Mesenchymal stem cell (in vitro differentiated cells and primary cell): ENCODE data around the gene HDAC3.

Experiments
- DNase-seq: peaks from one replicate; pipeline ENCODE4 v3.0.0-alpha.2; 2013
- H2AFZ ChIP-seq: one replicate; pipeline ENCODE4 v1.6.1; 2013; ENCODE audit warnings: low read depth, mild to moderate bottlenecking, control low read depth, inconsistent platforms, low read length, moderate library complexity
- H2AK5ac ChIP-seq: 2 replicates; pipeline ENCODE4 v1.6.1; 2013; ENCODE audit warnings: low read length, moderate library complexity, mild to moderate bottlenecking, inconsistent platforms; ENCODE audit not compliant: severe bottlenecking
- H2BK120ac ChIP-seq: one replicate; pipeline ENCODE4 v1.6.1; 2013; ENCODE audit warnings: low read depth, mild to moderate bottlenecking, inconsistent platforms, low read length, moderate library complexity
- H2BK12ac ChIP-seq, 2 experiments: one replicate each; pipeline ENCODE4 v1.6.1; 2013; ENCODE audit warnings: inconsistent platforms in 2 of 2, low read length in 2 of 2, mild to moderate bottlenecking in 2 of 2, moderate library complexity in 2 of 2, control low read depth in 1 of 2
- H2BK15ac ChIP-seq: one replicate; pipeline ENCODE4 v1.6.1; 2013; ENCODE audit warnings: mild to moderate bottlenecking, low read depth, inconsistent platforms; ENCODE audit not compliant: poor library complexity, severe bottlenecking
- H2BK5ac ChIP-seq: 2 replicates; pipeline ENCODE4 v1.6.1; 2013; ENCODE audit warnings: low read depth, mild to moderate bottlenecking, low read length, control low read depth, inconsistent platforms; ENCODE audit not compliant: poor library complexity, severe bottlenecking
- H3K14ac ChIP-seq, 2 experiments: one replicate each; pipeline ENCODE4 v1.6.1; 2013; ENCODE audit warnings: inconsistent platforms in 2 of 2, low read length in 2 of 2, control low read depth in 1 of 2, mild to moderate bottlenecking in 1 of 2, moderate library complexity in 1 of 2
- H3K18ac ChIP-seq, 2 experiments: one replicate each; pipeline ENCODE4 v1.6.1; 2013; ENCODE audit warnings: inconsistent platforms in 2 of 2, low read length in 2 of 2, control low read depth in 1 of 2, low read depth in 1 of 2, mild to moderate bottlenecking in 1 of 2
- H3K23ac ChIP-seq, 2 experiments: one replicate each; pipeline ENCODE4 v1.6.1; 2013; ENCODE audit warnings: inconsistent platforms in 2 of 2, low read length in 2 of 2, mild to moderate bottlenecking in 2 of 2, moderate library complexity in 2 of 2, control low read depth in 1 of 2
- H3K27ac ChIP-seq: 2 replicates; pipeline ENCODE4 v1.5.1; 2013; ENCODE audit warnings: mild to moderate bottlenecking, moderate library complexity, low read length, control low read depth, inconsistent platforms; ENCODE audit not compliant: poor library complexity, severe bottlenecking
- H3K27me3 ChIP-seq, 2 experiments: 2 replicates each; pipeline versions ENCODE4 v1.6.1 to v1.7.0; 2013; ENCODE audit warnings: low read length in 2 of 2, mild to moderate bottlenecking in 2 of 2, moderate library complexity in 2 of 2, control low read depth in 1 of 2, inconsistent platforms in 1 of 2; ENCODE audit not compliant: control insufficient read depth in 1 of 2, insufficient read depth in 1 of 2
- H3K36me3 ChIP-seq, 2 experiments: 2 replicates each; pipeline versions ENCODE4 v1.6.1 to v1.7.0; 2013; ENCODE audit warnings: low read length in 2 of 2, control low read depth in 1 of 2, inconsistent platforms in 1 of 2, low read depth in 1 of 2, mild to moderate bottlenecking in 1 of 2; ENCODE audit not compliant: insufficient read depth in 2 of 2, control insufficient read depth in 1 of 2
- H3K4ac ChIP-seq, 2 experiments: one replicate each; pipeline ENCODE4 v1.6.1; 2013; ENCODE audit warnings: inconsistent platforms in 2 of 2, low read length in 2 of 2, mild to moderate bottlenecking in 2 of 2, moderate library complexity in 2 of 2, control low read depth in 1 of 2, low read depth in 1 of 2
- H3K4me1 ChIP-seq: 2 replicates; pipeline ENCODE4 v1.6.1; 2013; ENCODE audit warnings: low read depth, low read length, control low read depth; ENCODE audit not compliant: control insufficient read depth, insufficient read depth
- H3K4me2 ChIP-seq: 2 replicates; pipeline ENCODE4 v1.6.1; 2013; ENCODE audit warnings: low read length, mild to moderate bottlenecking, inconsistent platforms; ENCODE audit not compliant: poor library complexity, severe bottlenecking
- H3K4me3 ChIP-seq, 2 experiments: 2 replicates each; pipeline versions ENCODE4 v1.5.1 to v1.7.0; 2013; ENCODE audit warnings: low read length in 2 of 2, mild to moderate bottlenecking in 2 of 2, control low read depth in 1 of 2, low read depth in 1 of 2; ENCODE audit not compliant: insufficient read depth in 1 of 2
- H3K79me1 ChIP-seq: replicated peaks from 2 replicates; pipeline ENCODE4 v1.6.1; 2013; ENCODE audit warnings: mild to moderate bottlenecking, control low read depth, low read length, inconsistent platforms; ENCODE audit not compliant: poor library complexity, severe bottlenecking
- H3K9ac ChIP-seq: 2 replicates; pipeline ENCODE4 v1.7.0; 2013; ENCODE audit warnings: mild to moderate bottlenecking, low read length, moderate library complexity
- H3K9me3 ChIP-seq: 2 replicates; pipeline ENCODE4 v1.7.0; 2013; ENCODE audit warnings: mild to moderate bottlenecking, low read length; ENCODE audit not compliant: control insufficient read depth
- H4K8ac ChIP-seq: one replicate; pipeline ENCODE4 v1.6.1; 2013; ENCODE audit warnings: inconsistent platforms, mild to moderate bottlenecking, low read length, moderate library complexity
- H4K91ac ChIP-seq: one replicate; pipeline ENCODE4 v1.6.1; 2013; ENCODE audit warnings: mild to moderate bottlenecking, low read length, inconsistent platforms
- WGBS: methylation state at CpG from one replicate; pipeline ENCODE4 v1.1.7; 2013; ENCODE audit warnings: mixed read lengths; 5-methylcytosine and 5-hydroxymethylcytosine counted together

Gene HDAC3

DNA sequence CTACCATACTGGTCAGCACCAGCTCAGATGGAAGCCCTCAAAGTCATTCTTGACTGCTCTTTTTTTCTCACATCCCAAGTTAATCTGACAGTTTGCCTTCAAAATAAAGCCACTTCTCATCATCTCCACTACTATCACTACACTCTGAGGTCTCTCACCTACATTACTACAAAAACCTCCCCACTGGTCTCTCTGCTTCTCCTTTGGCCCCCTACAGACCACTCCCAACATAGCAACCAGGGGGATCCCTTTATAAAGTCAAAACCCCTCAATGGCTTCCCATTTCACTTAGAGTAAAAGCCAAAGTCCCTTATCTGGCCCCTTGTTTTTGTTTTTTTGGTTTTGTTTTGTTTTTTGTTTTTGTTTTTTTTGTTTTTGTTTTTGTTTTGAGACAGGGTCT, 40.8 kb upstream of the HDAC3 start:
- no peaks in the 10 kb centered on the region for H3K9me3 ChIP-seq
- no peak overlapping the region for H4K91ac ChIP-seq
- DNase-seq, result no peak

DNA sequence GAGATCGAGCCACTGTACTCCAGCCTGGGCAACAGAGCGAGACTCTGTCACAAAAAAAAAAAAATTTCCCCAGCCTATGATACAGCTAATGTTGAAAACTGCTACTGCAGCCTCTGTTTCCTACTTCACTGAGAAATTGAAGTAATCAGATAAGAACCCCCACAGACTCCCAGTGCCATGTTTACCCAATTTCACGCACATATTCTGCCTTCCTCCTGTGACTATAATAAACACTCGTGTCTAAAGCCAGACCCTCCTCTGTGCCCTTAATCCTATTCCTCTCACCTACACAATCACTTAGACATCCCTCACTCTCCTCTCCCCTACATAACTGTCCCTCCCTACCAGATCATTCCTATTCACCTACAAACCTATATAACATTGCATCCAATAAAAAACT, 39.0 kb upstream of the HDAC3 start:
- Histone ChIP-seq H4K8ac (no peak overlapping the region), H3K4me1 (peaks cover 9% of the 10 kb centered on the region), H3K79me1 (peaks cover 17% of the 10 kb centered on the region), H2AK5ac (no peak overlapping the region), H3K4ac (no peak overlapping the region), H3K36me3 (peaks cover 39 to 51% of the 10 kb centered on the region in 2 experiments), H3K9ac (no peak overlapping the region), H3K18ac (no peak overlapping the region), H2AFZ (no peak overlapping the region), H3K14ac (no peak overlapping the region), H2BK120ac (no peak overlapping the region), H4K91ac (no peak overlapping the region), H3K27me3 (no peaks in the 10 kb centered on the region), H2BK5ac (no peak overlapping the region), H3K9me3 (no peaks in the 10 kb centered on the region), H3K23ac (no peak overlapping the region), H3K4me3 (no peak overlapping the region), H3K4me2 (no peak overlapping the region), H2BK15ac (no peak overlapping the region), H3K27ac (no peak overlapping the region), H2BK12ac (no peak overlapping the region)
- 98% methylated on average over 4 of the region's 4 CpGs for WGBS
- no peak for DNase-seq

More for the DNA sequence above, 40.8 kb upstream of the HDAC3 start:
- no peak overlapping the region for H4K8ac ChIP-seq
- no peak overlapping the region for H2AFZ ChIP-seq
- no peak overlapping the region for H3K4me2 ChIP-seq
- no peak overlapping the region for H3K23ac ChIP-seq
- H3K4me1 ChIP-seq, result peaks cover 27% of the 10 kb centered on the region
- H3K9ac ChIP-seq, result no peak overlapping the region
- H2BK120ac ChIP-seq, result no peak overlapping the region
- H2BK15ac ChIP-seq, result no peak overlapping the region
- H2BK12ac ChIP-seq, result no peak overlapping the region
- H3K14ac ChIP-seq, result no peak overlapping the region
- no peak overlapping the region for H3K27ac ChIP-seq
- peaks cover 27 to 33% of the 10 kb centered on the region in 2 experiments for H3K36me3 ChIP-seq
- peaks cover 17% of the 10 kb centered on the region for H3K79me1 ChIP-seq
- no peak overlapping the region for H2AK5ac ChIP-seq
- no peak overlapping the region for H3K4me3 ChIP-seq
- H3K18ac ChIP-seq, result no peak overlapping the region
- no peak overlapping the region for H2BK5ac ChIP-seq
- H3K27me3 ChIP-seq, result no peaks in the 10 kb centered on the region
- no peak overlapping the region for H3K4ac ChIP-seq

DNA sequence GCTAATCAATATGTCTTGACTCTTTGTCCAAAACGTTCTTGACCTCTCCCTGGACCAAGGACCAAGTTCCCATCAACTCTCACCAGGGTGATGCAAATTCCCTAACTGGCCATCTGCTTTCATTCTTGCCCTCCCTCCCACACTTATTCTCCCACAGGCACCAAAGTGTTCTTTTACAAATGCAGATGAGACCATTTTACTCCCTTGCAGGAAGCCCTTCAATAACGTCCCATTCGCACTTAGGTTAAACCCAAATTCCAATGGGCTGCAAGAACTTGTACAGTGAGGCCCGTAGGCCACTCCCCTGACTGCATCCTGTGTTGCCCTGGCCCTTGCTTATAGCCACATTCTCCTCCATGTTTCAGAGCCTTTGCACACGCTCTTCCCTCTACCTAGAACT, 38.1 kb upstream of the HDAC3 start:
- H4K8ac ChIP-seq, result no peak overlapping the region
- no peak overlapping the region for H2AK5ac ChIP-seq
- H2BK15ac ChIP-seq, result no peak overlapping the region
- no peak overlapping the region for H2BK12ac ChIP-seq
- no peak overlapping the region for H3K4me2 ChIP-seq
- WGBS, result 68% methylated on average over 5 of the region's 5 CpGs
- H2BK120ac ChIP-seq, result no peak overlapping the region
- no peak overlapping the region for H3K9ac ChIP-seq
- H3K4ac ChIP-seq, result no peak overlapping the region
- no peak overlapping the region for H3K4me3 ChIP-seq
- peaks cover 10% of the 10 kb centered on the region for H3K79me1 ChIP-seq
- H2AFZ ChIP-seq, result no peak overlapping the region
- H4K91ac ChIP-seq, result no peak overlapping the region
- DNase-seq, result no peak
- H2BK5ac ChIP-seq, result no peak overlapping the region
- H3K14ac ChIP-seq, result no peak overlapping the region
- no peak overlapping the region for H3K23ac ChIP-seq
- no peak overlapping the region for H3K18ac ChIP-seq
- H3K4me1 ChIP-seq, result no peaks in the 10 kb centered on the region
- no peaks in the 10 kb centered on the region for H3K27me3 ChIP-seq
- H3K9me3 ChIP-seq, result no peaks in the 10 kb centered on the region
- peaks cover 39 to 53% of the 10 kb centered on the region in 2 experiments for H3K36me3 ChIP-seq
- no peak overlapping the region for H3K27ac ChIP-seq

DNA sequence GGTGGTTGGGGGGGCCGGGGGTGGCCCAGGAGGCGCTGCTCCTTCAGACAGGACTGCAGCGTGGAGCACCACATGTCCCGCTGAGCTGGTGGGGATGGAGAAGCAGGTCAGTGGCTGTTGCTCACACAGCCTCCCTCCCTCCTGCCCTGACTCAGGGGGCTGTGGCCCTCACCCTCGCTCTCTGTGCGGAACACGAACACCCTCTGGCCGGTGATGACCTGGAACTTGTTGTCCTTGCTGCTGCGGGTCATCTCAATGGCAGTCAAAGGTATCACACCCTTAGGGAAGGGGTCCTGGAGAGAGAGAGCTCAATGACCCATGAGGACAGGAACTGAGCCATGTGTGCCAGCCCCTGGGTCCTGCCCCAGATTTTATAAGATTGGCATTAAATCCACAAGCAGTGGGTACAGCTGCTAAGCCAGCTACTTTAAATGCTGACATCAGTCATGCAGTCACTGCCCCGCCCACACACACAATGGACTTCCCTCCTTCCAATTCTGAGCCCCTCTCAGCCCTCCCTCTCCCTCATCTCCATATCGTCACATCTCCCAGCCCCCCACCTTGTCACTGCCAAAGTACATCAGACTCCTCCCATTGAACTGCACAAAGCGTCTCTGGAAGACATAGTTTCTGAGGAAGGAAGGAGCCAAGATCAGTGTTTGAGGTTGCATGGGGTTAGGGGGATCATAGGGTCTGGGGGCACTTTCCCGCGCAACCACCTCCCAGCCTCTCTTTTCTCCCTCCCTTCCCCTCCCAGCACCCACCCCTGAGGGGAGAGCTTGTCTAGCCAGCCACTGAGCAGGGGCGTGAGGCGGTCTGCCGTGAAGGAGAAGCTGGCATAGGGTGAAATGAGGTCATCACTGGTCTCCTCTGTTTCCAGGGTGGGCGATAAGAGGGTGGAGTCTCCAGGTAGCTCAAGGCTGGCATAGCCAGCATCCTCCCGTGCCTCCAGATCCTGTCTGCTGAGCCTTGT, 36.5 kb upstream of the HDAC3 start:
- no peak overlapping the region for H3K27ac ChIP-seq
- no peaks in the 10 kb centered on the region for H3K27me3 ChIP-seq
- H4K91ac ChIP-seq, result no peak overlapping the region
- H2BK5ac ChIP-seq, result no peak overlapping the region
- peaks cover 2% of the 10 kb centered on the region for H3K79me1 ChIP-seq
- H3K9ac ChIP-seq, result no peak overlapping the region
- H3K18ac ChIP-seq, result no peak overlapping the region
- no peak overlapping the region for H4K8ac ChIP-seq
- no peaks in the 10 kb centered on the region for H3K9me3 ChIP-seq
- H2BK12ac ChIP-seq, result no peak overlapping the region
- no peak for DNase-seq
- peaks cover 32 to 53% of the 10 kb centered on the region in 2 experiments for H3K36me3 ChIP-seq
- no peak overlapping the region for H3K4ac ChIP-seq
- no peak overlapping the region for H2BK15ac ChIP-seq
- no peak overlapping the region for H3K4me2 ChIP-seq
- H3K23ac ChIP-seq, result no peak overlapping the region
- no peak overlapping the region for H2BK120ac ChIP-seq
- H3K14ac ChIP-seq, result no peak overlapping the region
- 97% methylated on average over 10 of the region's 19 CpGs for WGBS
- no peaks in the 10 kb centered on the region for H3K4me1 ChIP-seq
- no peak overlapping the region for H2AFZ ChIP-seq
- no peak overlapping the region for H2AK5ac ChIP-seq
- H3K4me3 ChIP-seq, result no peak overlapping the region
